Mesenchymal stem cell (in vitro differentiated cells and primary cell): ENCODE results near the gene GFOD1.

Source experiments
- DNase-seq: peaks from one replicate; pipeline ENCODE4 v3.0.0-alpha.2; 2013
- H2AFZ ChIP-seq: one replicate; pipeline ENCODE4 v1.6.1; 2013; ENCODE audit warnings: low read depth, mild to moderate bottlenecking, control low read depth, inconsistent platforms, low read length, moderate library complexity
- H2AK5ac ChIP-seq: 2 replicates; pipeline ENCODE4 v1.6.1; 2013; ENCODE audit warnings: low read length, moderate library complexity, mild to moderate bottlenecking, inconsistent platforms; ENCODE audit not compliant: severe bottlenecking
- H2BK120ac ChIP-seq: one replicate; pipeline ENCODE4 v1.6.1; 2013; ENCODE audit warnings: low read depth, mild to moderate bottlenecking, inconsistent platforms, low read length, moderate library complexity
- H2BK12ac ChIP-seq, 2 experiments: one replicate each; pipeline ENCODE4 v1.6.1; 2013; ENCODE audit warnings: inconsistent platforms in 2 of 2, low read length in 2 of 2, mild to moderate bottlenecking in 2 of 2, moderate library complexity in 2 of 2, control low read depth in 1 of 2
- H2BK15ac ChIP-seq: one replicate; pipeline ENCODE4 v1.6.1; 2013; ENCODE audit warnings: mild to moderate bottlenecking, low read depth, inconsistent platforms; ENCODE audit not compliant: poor library complexity, severe bottlenecking
- H2BK5ac ChIP-seq: 2 replicates; pipeline ENCODE4 v1.6.1; 2013; ENCODE audit warnings: low read depth, mild to moderate bottlenecking, low read length, control low read depth, inconsistent platforms; ENCODE audit not compliant: poor library complexity, severe bottlenecking
- H3K14ac ChIP-seq, 2 experiments: one replicate each; pipeline ENCODE4 v1.6.1; 2013; ENCODE audit warnings: inconsistent platforms in 2 of 2, low read length in 2 of 2, control low read depth in 1 of 2, mild to moderate bottlenecking in 1 of 2, moderate library complexity in 1 of 2
- H3K18ac ChIP-seq, 2 experiments: one replicate each; pipeline ENCODE4 v1.6.1; 2013; ENCODE audit warnings: inconsistent platforms in 2 of 2, low read length in 2 of 2, control low read depth in 1 of 2, low read depth in 1 of 2, mild to moderate bottlenecking in 1 of 2
- H3K23ac ChIP-seq, 2 experiments: one replicate each; pipeline ENCODE4 v1.6.1; 2013; ENCODE audit warnings: inconsistent platforms in 2 of 2, low read length in 2 of 2, mild to moderate bottlenecking in 2 of 2, moderate library complexity in 2 of 2, control low read depth in 1 of 2
- H3K27ac ChIP-seq: 2 replicates; pipeline ENCODE4 v1.5.1; 2013; ENCODE audit warnings: mild to moderate bottlenecking, moderate library complexity, low read length, control low read depth, inconsistent platforms; ENCODE audit not compliant: poor library complexity, severe bottlenecking
- H3K27me3 ChIP-seq, 2 experiments: 2 replicates each; pipeline versions ENCODE4 v1.6.1 to v1.7.0; 2013; ENCODE audit warnings: low read length in 2 of 2, mild to moderate bottlenecking in 2 of 2, moderate library complexity in 2 of 2, control low read depth in 1 of 2, inconsistent platforms in 1 of 2; ENCODE audit not compliant: control insufficient read depth in 1 of 2, insufficient read depth in 1 of 2
- H3K36me3 ChIP-seq, 2 experiments: 2 replicates each; pipeline versions ENCODE4 v1.6.1 to v1.7.0; 2013; ENCODE audit warnings: low read length in 2 of 2, control low read depth in 1 of 2, inconsistent platforms in 1 of 2, low read depth in 1 of 2, mild to moderate bottlenecking in 1 of 2; ENCODE audit not compliant: insufficient read depth in 2 of 2, control insufficient read depth in 1 of 2
- H3K4ac ChIP-seq, 2 experiments: one replicate each; pipeline ENCODE4 v1.6.1; 2013; ENCODE audit warnings: inconsistent platforms in 2 of 2, low read length in 2 of 2, mild to moderate bottlenecking in 2 of 2, moderate library complexity in 2 of 2, control low read depth in 1 of 2, low read depth in 1 of 2
- H3K4me1 ChIP-seq: 2 replicates; pipeline ENCODE4 v1.6.1; 2013; ENCODE audit warnings: low read depth, low read length, control low read depth; ENCODE audit not compliant: control insufficient read depth, insufficient read depth
- H3K4me2 ChIP-seq: 2 replicates; pipeline ENCODE4 v1.6.1; 2013; ENCODE audit warnings: low read length, mild to moderate bottlenecking, inconsistent platforms; ENCODE audit not compliant: poor library complexity, severe bottlenecking
- H3K4me3 ChIP-seq, 2 experiments: 2 replicates each; pipeline versions ENCODE4 v1.5.1 to v1.7.0; 2013; ENCODE audit warnings: low read length in 2 of 2, mild to moderate bottlenecking in 2 of 2, control low read depth in 1 of 2, low read depth in 1 of 2; ENCODE audit not compliant: insufficient read depth in 1 of 2
- H3K79me1 ChIP-seq: replicated peaks from 2 replicates; pipeline ENCODE4 v1.6.1; 2013; ENCODE audit warnings: mild to moderate bottlenecking, control low read depth, low read length, inconsistent platforms; ENCODE audit not compliant: poor library complexity, severe bottlenecking
- H3K9ac ChIP-seq: 2 replicates; pipeline ENCODE4 v1.7.0; 2013; ENCODE audit warnings: mild to moderate bottlenecking, low read length, moderate library complexity
- H3K9me3 ChIP-seq: 2 replicates; pipeline ENCODE4 v1.7.0; 2013; ENCODE audit warnings: mild to moderate bottlenecking, low read length; ENCODE audit not compliant: control insufficient read depth
- H4K8ac ChIP-seq: one replicate; pipeline ENCODE4 v1.6.1; 2013; ENCODE audit warnings: inconsistent platforms, mild to moderate bottlenecking, low read length, moderate library complexity
- H4K91ac ChIP-seq: one replicate; pipeline ENCODE4 v1.6.1; 2013; ENCODE audit warnings: mild to moderate bottlenecking, low read length, inconsistent platforms
- WGBS: methylation state at CpG from one replicate; pipeline ENCODE4 v1.1.7; 2013; ENCODE audit warnings: mixed read lengths; 5-methylcytosine and 5-hydroxymethylcytosine counted together

The GFOD1 gene

DNA sequence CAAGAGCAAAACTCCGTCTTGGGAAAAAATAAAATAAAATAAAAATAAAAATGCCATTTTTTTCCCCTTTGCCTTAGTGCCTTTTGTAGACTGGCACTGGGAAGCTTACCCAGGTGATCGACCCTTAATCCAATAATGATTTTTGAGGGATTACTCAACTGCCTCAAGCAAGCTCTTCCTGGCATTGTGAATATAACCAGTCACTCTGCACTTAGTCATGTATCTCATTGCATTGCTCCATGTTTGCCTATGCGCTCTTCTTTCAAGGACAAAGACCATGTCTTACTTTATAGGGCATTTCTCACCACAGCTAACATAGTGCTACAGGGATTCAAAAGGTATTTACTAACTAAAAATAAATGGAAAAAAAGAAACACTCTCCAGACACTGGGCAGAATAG is 13.0 kb downstream of the GFOD1 start:
- H2BK120ac ChIP-seq: no peak overlapping the region
- H3K27me3 ChIP-seq: no peaks in the 10 kb centered on the region
- H2BK12ac ChIP-seq: no peak overlapping the region
- no peak overlapping the region for H3K14ac ChIP-seq
- no peaks in the 10 kb centered on the region for H3K9me3 ChIP-seq
- no peak overlapping the region for H3K18ac ChIP-seq
- H3K36me3 ChIP-seq: no peaks in the 10 kb centered on the region
- no peak overlapping the region for H3K23ac ChIP-seq
- no peak overlapping the region for H2BK15ac ChIP-seq
- H3K4me1 ChIP-seq: no peaks in the 10 kb centered on the region
- no peak overlapping the region for H2BK5ac ChIP-seq
- H3K79me1 ChIP-seq: peaks cover 12% of the 10 kb centered on the region
- DNase-seq: no peak
- H3K27ac ChIP-seq: no peak overlapping the region
- no peak overlapping the region for H2AK5ac ChIP-seq
- no peak overlapping the region for H4K91ac ChIP-seq
- H2AFZ ChIP-seq: no peak overlapping the region
- H3K4me3 ChIP-seq: no peak overlapping the region
- H3K4ac ChIP-seq: no peak overlapping the region
- no peak overlapping the region for H3K4me2 ChIP-seq
- WGBS: 95% methylated on average over 2 of the region's 3 CpGs
- no peak overlapping the region for H3K9ac ChIP-seq
- H4K8ac ChIP-seq: no peak overlapping the region

DNA sequence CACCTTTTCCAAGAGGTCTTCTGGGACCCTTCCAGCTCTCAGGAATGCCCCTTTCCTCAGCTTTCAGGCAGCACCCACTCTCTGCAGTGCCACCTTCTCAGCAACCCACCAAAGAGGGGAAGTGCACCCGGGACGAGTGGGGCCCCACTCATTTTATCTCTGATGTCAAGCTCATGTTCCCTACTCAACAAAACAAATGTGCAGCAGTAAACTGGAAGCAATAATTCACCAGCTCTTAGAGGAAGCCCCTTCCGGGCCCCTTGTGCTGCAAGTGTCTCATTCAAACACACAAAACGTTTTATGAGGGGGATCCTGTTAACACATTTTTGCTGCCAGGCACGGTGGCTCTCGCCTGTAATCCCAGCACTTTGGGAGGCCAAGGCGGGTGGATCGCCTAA is 13.6 kb downstream of the GFOD1 start:
- no peak overlapping the region for H2BK12ac ChIP-seq
- H4K91ac ChIP-seq: no peak overlapping the region
- no peak overlapping the region for H3K4ac ChIP-seq
- H3K27ac ChIP-seq: no peak overlapping the region
- no peak for DNase-seq
- H3K36me3 ChIP-seq: no peaks in the 10 kb centered on the region
- H4K8ac ChIP-seq: no peak overlapping the region
- no peak overlapping the region for H3K23ac ChIP-seq
- H2AFZ ChIP-seq: no peak overlapping the region
- no peak overlapping the region for H2BK5ac ChIP-seq
- no peaks in the 10 kb centered on the region for H3K27me3 ChIP-seq
- H2AK5ac ChIP-seq: no peak overlapping the region
- H3K14ac ChIP-seq: no peak overlapping the region
- H3K79me1 ChIP-seq: peaks cover 12% of the 10 kb centered on the region
- H2BK15ac ChIP-seq: no peak overlapping the region
- H3K9me3 ChIP-seq: peaks cover 5% of the 10 kb centered on the region
- H2BK120ac ChIP-seq: no peak overlapping the region
- no peak overlapping the region for H3K4me2 ChIP-seq
- no peak overlapping the region for H3K4me3 ChIP-seq
- no peaks in the 10 kb centered on the region for H3K4me1 ChIP-seq
- H3K18ac ChIP-seq: no peak overlapping the region
- no peak overlapping the region for H3K9ac ChIP-seq
- 7% methylated on average over 6 of the region's 8 CpGs for WGBS

DNA sequence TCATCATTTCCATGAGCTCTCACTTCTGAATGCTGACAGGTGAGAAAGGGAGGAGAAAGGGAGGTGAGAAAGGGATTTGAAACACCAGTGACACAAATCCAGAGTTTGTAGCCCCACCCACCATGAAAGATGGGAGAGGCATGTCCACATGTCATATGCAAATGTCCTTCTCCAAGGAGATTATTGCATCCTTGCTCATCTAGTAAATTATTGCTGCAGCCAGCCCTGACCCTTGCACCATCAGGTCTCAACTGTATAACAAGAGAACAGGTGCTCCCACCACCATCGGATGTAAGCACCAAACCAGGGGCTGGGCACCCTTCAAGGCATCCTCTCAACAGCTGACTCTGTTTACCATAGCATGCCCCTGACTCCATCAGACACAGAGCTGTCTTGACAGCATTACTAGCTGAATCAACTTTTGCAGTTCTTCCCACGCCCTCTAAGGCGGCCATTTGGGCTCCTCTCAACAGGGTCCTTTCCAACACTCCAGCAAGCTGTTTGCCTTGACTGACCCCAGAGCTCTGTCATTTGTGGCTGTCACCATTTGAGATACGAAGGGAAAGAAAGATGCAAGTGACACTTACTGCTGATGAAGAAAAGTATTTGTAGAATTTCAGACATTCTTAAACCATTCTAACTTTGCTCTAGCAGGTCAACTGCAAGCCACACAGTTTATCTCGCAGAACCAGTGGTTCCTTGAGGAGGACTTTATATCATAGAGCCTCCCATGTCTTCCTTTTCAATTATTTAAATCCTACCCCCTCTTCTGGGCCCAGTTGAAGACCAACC is 14.2 kb downstream of the GFOD1 start:
- H2AFZ ChIP-seq: no peak overlapping the region
- no peak overlapping the region for H3K4ac ChIP-seq
- H3K27me3 ChIP-seq: no peaks in the 10 kb centered on the region
- peaks cover 11% of the 10 kb centered on the region for H3K9me3 ChIP-seq
- no peak overlapping the region for H3K27ac ChIP-seq
- no peak overlapping the region for H3K9ac ChIP-seq
- H3K18ac ChIP-seq: no peak overlapping the region
- H2BK15ac ChIP-seq: no peak overlapping the region
- no peaks in the 10 kb centered on the region for H3K36me3 ChIP-seq
- H2AK5ac ChIP-seq: no peak overlapping the region
- H4K91ac ChIP-seq: no peak overlapping the region
- H3K79me1 ChIP-seq: peaks cover 12% of the 10 kb centered on the region
- no peak overlapping the region for H2BK12ac ChIP-seq
- 96% methylated on average over 4 of the region's 5 CpGs for WGBS
- H3K4me3 ChIP-seq: no peak overlapping the region
- H3K4me1 ChIP-seq: no peaks in the 10 kb centered on the region
- no peak overlapping the region for H3K14ac ChIP-seq
- H2BK5ac ChIP-seq: no peak overlapping the region
- H3K23ac ChIP-seq: no peak overlapping the region
- DNase-seq: no peak
- no peak overlapping the region for H4K8ac ChIP-seq
- H3K4me2 ChIP-seq: no peak overlapping the region
- H2BK120ac ChIP-seq: no peak overlapping the region

GRCh38 chr6:13472099-13472498 is 15.3 kb downstream of the GFOD1 start:
- Histone ChIP-seq H3K18ac (no peak overlapping the region), H3K23ac (no peak overlapping the region), H2AK5ac (no peak overlapping the region), H3K9ac (no peak overlapping the region), H2BK5ac (no peak overlapping the region), H2BK15ac (no peak overlapping the region), H3K4me3 (no peak overlapping the region), H3K4me2 (no peak overlapping the region), H3K27ac (no peak overlapping the region), H4K8ac (no peak overlapping the region), H2BK12ac (no peak overlapping the region), H2BK120ac (no peak overlapping the region), H3K4ac (no peak overlapping the region), H3K79me1 (peaks cover 12% of the 10 kb centered on the region), H2AFZ (no peak overlapping the region), H3K9me3 (peaks cover 18% of the 10 kb centered on the region), H4K91ac (no peak overlapping the region), H3K36me3 (no peaks in the 10 kb centered on the region), H3K4me1 (no peaks in the 10 kb centered on the region), H3K27me3 (no peaks in the 10 kb centered on the region), H3K14ac (no peak overlapping the region)
- DNase-seq: no peak
- 89% methylated on average over 1 of the region's 4 CpGs for WGBS
